ENCODE data around the gene XRCC5.
"Not testable (repeated sequence)": the region's sequence is repeated elsewhere in the genome, so short reads cannot be mapped to it uniquely, and the experiment has no call there.

XRCC5 gene

GRCh38 chr2:216206041-216206703, 97.0 kb downstream of the XRCC5 start:
- no peak for DNase-seq

- no peak for DNase-seq
Measured at GRCh38 chr2:216206821-216207220, 97.7 kb downstream of the XRCC5 start.

GRCh38 chr2:216208661-216209060, 99.5 kb downstream of the XRCC5 start:
- DNase-seq, result not testable (repeated sequence)

- DNase-seq, result no peak
Measured at GRCh38 chr2:216210701-216211540, 101.8 kb downstream of the XRCC5 start.

GRCh38 chr2:216211614-216212145, 102.5 kb downstream of the XRCC5 start:
- DNase-seq, result no peak

- DNase-seq, result no peak
Measured at GRCh38 chr2:216214768-216215167, 105.6 kb downstream of the XRCC5 start.

GRCh38 chr2:216215658-216216390, 106.7 kb downstream of the XRCC5 start:
- DNase-seq, result peak; percentile 7 to 42

- DNase-seq, result no peak
Measured at GRCh38 chr2:216216951-216217903, 108.1 kb downstream of the XRCC5 start.

GRCh38 chr2:216217904-216218260, 108.7 kb downstream of the XRCC5 start:
- DNase-seq, result no peak

GRCh38 chr2:216219861-216220260, 110.7 kb downstream of the XRCC5 start:
- DNase-seq, result no peak

GRCh38 chr2:216220976-216221375, 111.8 kb downstream of the XRCC5 start:
- DNase-seq, result no peak

GRCh38 chr2:216221811-216222210, 112.7 kb downstream of the XRCC5 start:
- no peak for DNase-seq

GRCh38 chr2:216222650-216223352, 113.7 kb downstream of the XRCC5 start:
- no peak for DNase-seq

- no peak for DNase-seq
Measured at GRCh38 chr2:216224388-216224787, 115.2 kb downstream of the XRCC5 start.

GRCh38 chr2:216229277-216229914, 120.2 kb downstream of the XRCC5 start:
- DNase-seq, result no peak

- no peak for DNase-seq
Measured at GRCh38 chr2:216231867-216232266, 122.7 kb downstream of the XRCC5 start.

GRCh38 chr2:216232721-216233120, 123.6 kb downstream of the XRCC5 start:
- DNase-seq, result no peak

- DNase-seq, result no peak
Measured at GRCh38 chr2:216233281-216233995, 124.3 kb downstream of the XRCC5 start.

GRCh38 chr2:216234106-216234505, 125.0 kb downstream of the XRCC5 start:
- DNase-seq, result no peak

- DNase-seq, result no peak
Measured at GRCh38 chr2:216235462-216235861, 126.3 kb downstream of the XRCC5 start.

All from SHP77 (cell line).